Measurements from ENCODE around the gene CMPK2. TPM values are rescaled to one million over a fixed set of nuclear protein-coding genes. Genes with fewer than 3 reads are reported as not detected.

CMPK2 gene
- total RNA-seq, 1 donor from 2014 or later: 4.4 TPM

DNA sequence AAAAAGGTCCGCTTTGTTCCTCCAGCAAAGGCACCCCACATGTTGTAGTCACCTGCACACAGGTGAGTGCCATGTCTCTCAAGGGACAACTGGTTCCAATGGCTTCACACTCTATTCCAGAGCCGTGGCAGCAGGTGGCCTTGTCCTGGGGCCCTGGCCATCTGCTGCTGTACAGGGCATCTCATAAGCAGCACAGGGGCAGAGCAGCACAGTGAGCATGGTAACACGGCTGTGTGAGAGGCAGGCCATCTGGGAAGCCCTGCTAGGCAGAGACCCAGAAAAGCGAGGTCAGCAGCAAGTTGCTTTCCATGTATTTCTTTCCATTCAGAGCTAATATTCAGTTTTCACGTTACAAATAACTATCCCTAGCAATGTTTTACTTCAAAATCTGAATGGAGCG is 54.7 kb downstream of the CMPK2 start:
- H3K27ac Mint-ChIP-seq: no peak overlapping the region
- peaks cover 4% of the 10 kb centered on the region for H3K9me3 Mint-ChIP-seq
- TF ChIP-seq CTCF (conservative IDR thresholded peaks at IDR 0.05): no peak
- H3K27me3 Mint-ChIP-seq: peaks cover 6% of the 10 kb centered on the region
- no peaks in the 10 kb centered on the region for H3K4me1 Mint-ChIP-seq (ENCODE audit: unreplicated experiment)
- no peak overlapping the region for H3K4me3 Mint-ChIP-seq
- H3K36me3 Mint-ChIP-seq: no peaks in the 10 kb centered on the region
- no peak for DNase-seq (ENCODE audit: extremely low spot score, unreplicated experiment)

GRCh38 chr2:6808426-6808825 is 57.3 kb downstream of the CMPK2 start:
- DNase-seq (ENCODE audit: extremely low spot score, unreplicated experiment): no peak
- H3K36me3 Mint-ChIP-seq: no peaks in the 10 kb centered on the region
- H3K27ac Mint-ChIP-seq: no peak overlapping the region
- H3K4me1 Mint-ChIP-seq (ENCODE audit: unreplicated experiment): no peaks in the 10 kb centered on the region
- H3K4me3 Mint-ChIP-seq: no peak overlapping the region
- TF ChIP-seq CTCF (conservative IDR thresholded peaks at IDR 0.05): no peak
- H3K9me3 Mint-ChIP-seq: peaks cover 5% of the 10 kb centered on the region
- peaks cover 15% of the 10 kb centered on the region for H3K27me3 Mint-ChIP-seq

DNA sequence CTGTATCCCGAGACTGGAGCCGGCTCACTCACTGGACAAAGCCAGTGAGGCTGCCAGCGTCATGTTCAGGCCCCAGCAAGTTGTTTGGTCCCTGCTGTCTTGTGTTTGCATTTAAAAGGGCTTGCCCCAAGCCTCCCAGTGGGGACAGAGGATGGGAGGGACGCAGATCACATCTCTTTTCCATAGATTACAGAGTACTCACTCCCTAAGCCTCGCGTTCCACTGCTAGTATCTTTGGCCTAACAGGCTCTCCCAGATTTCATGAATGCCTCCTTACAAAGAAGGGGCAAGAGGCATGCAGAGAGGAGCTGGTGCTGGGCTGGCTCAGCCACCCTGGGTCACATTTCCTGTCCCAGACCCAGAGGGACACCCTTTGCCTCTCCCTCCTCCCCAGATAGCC is 59.1 kb downstream of the CMPK2 start:
- Mint-ChIP-seq H3K36me3 (no peaks in the 10 kb centered on the region), H3K9me3 (peaks cover 5% of the 10 kb centered on the region), H3K4me1 (ENCODE audit: unreplicated experiment) (no peaks in the 10 kb centered on the region), H3K27me3 (peaks cover 15% of the 10 kb centered on the region), H3K27ac (no peak overlapping the region), H3K4me3 (no peak overlapping the region)
- DNase-seq (ENCODE audit: extremely low spot score, unreplicated experiment): no peak
- no peak for TF ChIP-seq CTCF (conservative IDR thresholded peaks at IDR 0.05)

DNA sequence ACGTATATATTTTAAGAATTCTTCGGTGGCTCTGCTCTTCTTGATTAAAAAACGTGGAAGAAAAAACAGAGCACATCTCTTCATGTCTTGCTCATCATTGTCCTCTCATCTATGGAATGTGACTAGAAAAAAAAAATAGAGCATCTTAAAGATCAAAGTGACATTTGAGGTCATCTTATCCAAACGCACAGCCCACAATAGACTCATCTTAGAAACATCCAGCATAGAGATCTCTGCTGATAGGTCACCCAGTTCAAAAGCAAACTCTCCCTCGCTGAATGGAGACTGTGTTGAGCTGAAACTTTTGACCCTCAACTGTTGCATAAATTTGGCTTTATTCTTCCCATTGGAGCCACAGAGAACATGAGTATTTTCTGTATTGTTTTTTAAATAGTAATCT is 65.2 kb downstream of the CMPK2 start:
- DNase-seq (ENCODE audit: extremely low spot score, unreplicated experiment): no peak
- Mint-ChIP-seq H3K9me3 (peaks cover 5% of the 10 kb centered on the region), H3K4me1 (ENCODE audit: unreplicated experiment) (no peaks in the 10 kb centered on the region), H3K4me3 (no peak overlapping the region), H3K27ac (no peak overlapping the region), H3K36me3 (no peaks in the 10 kb centered on the region), H3K27me3 (peaks cover 15% of the 10 kb centered on the region)
- no peak for TF ChIP-seq CTCF (conservative IDR thresholded peaks at IDR 0.05)

Other genes starting within 250 kb of the CMPK2 start
- 3.3 and 3.4 TPM in 2 replicates for gene RSAD2, start 11.9 kb upstream of the CMPK2 start, total RNA-seq (ENCODE audit: low replicate concordance)
- gene RNF144A, start 51.5 kb upstream of the CMPK2 start, total RNA-seq (ENCODE audit: low replicate concordance): 23.2 and 35.6 TPM in 2 replicates